ENCODE measurements around the gene STARD7.
"Not testable (repeated sequence)": the region's sequence is repeated elsewhere in the genome, so short reads cannot be mapped to it uniquely, and the experiment has no call there.

Gene STARD7, protein sequence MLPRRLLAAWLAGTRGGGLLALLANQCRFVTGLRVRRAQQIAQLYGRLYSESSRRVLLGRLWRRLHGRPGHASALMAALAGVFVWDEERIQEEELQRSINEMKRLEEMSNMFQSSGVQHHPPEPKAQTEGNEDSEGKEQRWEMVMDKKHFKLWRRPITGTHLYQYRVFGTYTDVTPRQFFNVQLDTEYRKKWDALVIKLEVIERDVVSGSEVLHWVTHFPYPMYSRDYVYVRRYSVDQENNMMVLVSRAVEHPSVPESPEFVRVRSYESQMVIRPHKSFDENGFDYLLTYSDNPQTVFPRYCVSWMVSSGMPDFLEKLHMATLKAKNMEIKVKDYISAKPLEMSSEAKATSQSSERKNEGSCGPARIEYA

DNA sequence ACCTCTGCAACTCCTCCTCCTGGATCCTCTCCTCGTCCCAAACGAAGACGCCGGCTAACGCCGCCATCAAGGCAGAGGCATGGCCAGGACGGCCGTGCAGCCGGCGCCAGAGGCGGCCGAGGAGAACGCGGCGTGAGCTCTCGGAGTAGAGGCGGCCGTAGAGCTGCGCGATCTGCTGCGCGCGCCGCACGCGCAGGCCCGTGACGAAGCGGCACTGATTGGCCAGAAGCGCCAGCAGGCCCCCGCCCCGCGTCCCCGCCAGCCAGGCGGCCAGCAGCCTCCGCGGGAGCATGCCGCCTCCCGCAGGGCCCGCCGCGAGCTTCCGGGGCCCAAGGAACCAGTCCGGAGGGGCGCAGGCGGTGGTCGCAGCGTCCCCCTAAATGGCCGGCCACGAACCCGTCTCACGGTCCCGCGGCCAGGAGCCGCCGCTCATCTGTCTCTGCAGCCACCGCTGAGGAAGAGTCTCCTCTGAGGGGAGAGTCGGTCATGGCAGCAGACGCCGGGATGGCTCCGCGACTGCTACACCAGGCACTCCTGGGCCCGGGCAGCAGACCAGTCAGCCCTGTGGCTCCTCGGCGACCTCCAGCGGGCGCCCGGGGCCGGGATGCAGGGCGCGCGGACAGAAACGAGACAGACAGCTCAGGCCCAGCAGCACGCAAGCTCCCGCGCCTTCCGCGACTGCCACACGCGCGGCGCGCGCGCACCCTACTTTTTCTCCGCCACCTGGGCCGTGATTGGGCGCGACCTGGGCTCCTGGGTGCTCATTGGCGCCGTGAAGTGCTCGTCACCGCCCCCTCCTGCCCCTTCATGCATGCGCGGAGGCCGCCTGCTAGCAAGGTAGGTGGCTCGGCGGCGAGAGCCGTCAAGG is at the start of gene STARD7:
STARD7 (minus strand) TSS at position 685 of the 868 bp plus-strand sequence; CDS start at position 292, 393 bp downstream.
- peak; percentile 98 for DNase-seq

DNA sequence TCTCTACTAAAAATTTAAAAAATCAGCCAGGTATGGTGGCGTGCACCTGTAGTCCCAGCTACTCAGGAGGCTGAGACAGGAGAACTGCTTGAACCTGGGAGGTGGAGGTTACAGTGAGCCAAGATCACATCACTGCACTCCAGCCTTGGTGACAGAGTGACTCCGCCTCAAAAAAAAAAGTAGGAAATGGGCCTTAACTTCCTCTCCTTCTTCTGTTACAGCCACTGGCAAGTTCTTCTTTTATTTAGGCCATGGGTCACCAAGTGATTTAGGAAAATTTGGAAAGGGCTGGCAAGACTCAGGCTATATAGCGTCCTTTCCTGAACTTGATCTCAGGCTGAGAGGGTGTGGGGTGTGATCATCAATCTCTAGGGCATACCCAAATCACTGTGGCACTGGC is 49.1 kb upstream of the STARD7 start:
- not testable (repeated sequence) for DNase-seq

DNA sequence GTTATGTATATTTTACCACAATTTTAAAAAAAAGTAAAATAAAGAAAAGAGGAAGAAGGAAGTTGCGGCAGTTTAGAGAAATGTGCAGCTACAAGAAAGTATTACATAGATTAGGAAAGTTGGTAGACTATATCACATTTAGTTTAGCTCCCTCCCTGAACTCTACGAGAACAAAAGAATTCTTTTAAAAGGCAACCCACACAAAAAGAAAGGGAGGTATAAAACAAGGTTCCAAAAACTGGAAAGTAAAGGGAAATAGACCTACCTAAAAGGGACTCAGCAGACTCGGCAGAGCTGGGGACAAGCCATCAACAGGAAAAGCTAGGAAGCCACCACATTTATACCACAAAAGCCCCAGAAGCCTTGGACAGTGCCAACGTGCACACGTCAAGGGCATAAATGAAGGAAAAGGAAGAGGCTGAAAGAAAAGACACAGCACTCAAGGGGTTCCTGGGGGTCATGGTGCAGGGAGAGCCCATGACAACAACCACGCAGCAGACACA is 48.0 kb upstream of the STARD7 start:
- no peak for DNase-seq

DNA sequence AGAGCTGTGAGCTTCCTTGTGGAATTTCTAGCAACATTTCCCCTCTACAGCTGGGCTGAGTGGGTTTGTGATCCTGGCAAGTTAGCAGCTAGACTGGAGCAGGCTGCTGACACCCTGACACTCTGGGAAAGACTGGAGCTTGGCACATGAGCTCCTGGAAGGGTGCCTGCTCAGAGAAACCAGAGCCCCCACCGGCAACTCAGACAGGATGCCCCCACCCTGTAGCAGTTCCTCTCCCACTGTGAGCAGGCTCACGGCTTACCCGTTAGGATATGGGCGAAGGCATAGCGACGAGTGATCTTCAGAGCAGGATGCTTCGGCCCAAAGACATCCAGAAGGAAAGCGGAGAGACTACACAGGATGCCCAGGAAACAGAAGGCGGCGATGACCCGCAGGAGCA is 45.9 kb upstream of the STARD7 start:
- DNase-seq = no peak

DNA sequence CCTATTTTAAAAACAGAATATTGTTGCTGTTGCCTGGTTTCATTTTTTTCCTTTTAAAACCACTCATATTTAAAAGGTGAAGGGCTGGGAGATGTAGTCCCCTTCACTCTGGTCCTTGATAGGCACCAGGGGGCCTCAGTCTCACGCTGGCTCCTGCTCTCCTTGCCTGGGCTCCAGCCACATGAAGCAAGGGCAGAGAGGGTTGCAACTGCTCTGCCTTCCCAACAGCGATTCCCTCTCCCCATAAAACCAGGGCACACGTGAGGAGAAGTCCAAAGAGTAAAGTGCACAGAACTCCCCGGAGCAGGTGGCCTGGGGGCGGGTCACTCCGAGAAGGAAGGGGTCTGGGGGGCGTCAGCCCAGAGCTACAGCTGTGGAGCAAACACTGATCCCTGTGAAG is 44.4 kb upstream of the STARD7 start:
- DNase-seq = no peak

DNA sequence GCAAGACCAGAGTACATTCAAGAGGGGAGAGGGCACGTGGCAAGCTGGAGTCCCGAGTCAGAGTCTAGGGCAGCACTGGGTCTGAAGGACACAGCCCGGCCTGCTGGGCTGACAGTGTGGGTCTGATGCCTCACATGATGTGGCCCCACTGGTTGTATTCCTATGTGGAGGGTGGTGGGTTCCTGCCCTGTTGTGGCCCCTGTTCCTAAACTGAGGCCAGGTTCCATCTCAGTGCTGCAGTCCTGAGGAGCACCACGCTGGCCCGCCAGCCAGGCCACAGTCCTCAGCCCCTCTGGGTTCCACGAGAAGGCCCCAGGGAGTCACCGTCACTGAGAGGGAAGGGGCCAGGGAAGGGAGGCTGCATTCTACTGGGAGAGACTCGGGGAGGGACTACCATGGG is 43.9 kb upstream of the STARD7 start:
- DNase-seq = no peak

DNA sequence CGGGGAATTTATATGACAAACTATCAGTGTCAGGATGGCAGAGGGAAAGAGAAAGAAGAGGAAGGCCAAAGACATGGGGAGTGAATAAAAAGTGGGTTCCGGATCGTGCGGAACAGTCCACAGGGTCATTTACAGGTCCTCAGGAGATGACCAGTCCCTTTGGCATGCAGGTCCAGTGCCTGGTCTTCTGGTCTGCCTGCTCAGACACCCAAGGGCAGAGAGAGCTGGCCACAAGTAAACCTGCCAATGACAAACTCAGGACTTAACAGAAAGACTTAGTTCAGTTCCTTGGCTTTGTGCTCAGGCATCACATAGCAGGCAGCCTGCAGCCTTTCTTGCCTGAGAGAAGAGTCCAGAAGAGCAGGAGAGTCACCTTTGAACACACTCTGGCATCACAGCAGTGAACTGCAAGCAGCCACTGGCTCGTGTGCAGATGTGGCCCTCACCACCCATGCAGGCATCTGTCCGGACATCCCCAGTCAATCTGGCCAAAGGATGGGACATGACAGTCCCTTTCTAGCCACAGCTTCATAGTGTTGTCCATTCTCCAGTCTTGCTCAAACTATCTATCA is 43.2 kb upstream of the STARD7 start:
- DNase-seq = no peak

DNA sequence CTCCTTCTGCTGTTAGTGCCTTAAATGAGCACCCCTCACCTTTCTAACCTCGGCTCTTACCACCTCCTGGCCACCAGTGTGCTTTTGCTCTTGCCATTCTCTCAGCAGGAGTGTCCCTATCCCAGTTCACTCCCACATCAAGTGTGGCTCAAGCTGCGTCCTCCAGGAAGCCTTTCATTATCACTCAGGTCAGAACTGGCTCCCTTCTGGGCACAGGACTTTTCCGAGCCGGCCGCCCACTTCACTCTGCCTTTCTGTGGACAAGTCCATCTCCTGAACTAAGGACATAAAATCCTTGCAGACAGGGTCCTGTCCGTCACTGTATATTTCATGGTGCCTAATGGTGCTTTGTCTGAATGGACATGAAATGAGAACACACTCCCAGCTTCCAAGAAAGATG is 41.6 kb upstream of the STARD7 start:
- DNase-seq = no peak

DNA sequence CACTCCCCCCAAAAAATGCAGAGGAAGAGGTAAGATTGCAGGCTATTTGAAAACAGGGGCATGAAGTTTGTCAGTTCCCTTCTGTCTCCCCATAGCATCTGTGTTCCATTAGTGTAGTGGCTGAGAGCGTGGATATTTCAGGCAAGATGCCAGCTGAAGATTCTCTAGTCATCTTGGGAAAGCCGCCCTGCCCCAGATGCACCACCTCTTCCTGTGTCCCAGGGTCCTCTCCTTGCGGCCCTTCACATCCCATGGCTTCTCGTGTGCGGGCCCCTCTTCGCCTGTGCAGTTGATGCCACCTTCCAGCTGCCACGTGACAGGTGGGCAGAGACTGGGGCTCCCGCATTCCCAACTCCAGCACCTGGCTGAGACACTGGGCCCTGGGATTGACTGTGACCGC is 41.0 kb upstream of the STARD7 start:
- DNase-seq = no peak

DNA sequence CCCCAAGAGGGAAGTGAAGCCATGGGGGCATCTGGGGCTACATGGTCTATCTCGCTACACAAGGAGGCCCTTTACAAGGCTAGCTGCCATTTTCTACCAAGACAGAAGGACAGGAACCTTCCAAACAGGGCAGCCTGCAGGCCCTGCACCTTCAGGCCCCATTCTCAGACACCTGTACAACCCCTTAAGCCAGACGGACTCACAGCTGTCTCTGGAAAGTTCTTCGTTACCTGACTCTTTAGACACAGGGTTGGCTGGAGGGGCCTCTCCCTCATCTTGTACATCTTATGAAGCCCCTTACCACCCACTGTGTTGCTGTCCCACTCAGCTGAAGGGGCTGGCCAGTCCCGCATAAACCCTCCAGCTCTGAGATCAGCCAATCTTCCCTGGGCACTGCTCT is 40.0 kb upstream of the STARD7 start:
- no peak for DNase-seq

DNA sequence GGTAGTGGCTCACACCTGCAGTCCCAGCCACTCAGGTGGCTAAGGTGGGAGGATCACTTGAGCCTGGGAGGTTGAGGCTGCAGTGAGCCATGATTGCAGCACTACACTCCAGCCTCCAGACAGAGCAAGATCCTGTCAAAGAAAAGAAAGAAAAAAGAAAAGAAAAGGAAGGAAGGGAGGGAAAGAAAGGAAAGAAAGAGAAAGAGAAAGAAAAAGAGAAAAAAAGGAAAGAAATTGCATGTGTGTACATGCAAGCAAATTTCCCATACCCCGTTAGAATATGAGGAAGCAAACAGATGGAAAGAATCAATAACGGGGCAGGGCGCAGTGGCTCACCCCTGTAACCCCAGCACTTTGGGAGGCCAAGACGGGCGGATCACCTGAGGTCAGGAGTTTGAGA is 39.3 kb upstream of the STARD7 start:
- DNase-seq = no peak

DNA sequence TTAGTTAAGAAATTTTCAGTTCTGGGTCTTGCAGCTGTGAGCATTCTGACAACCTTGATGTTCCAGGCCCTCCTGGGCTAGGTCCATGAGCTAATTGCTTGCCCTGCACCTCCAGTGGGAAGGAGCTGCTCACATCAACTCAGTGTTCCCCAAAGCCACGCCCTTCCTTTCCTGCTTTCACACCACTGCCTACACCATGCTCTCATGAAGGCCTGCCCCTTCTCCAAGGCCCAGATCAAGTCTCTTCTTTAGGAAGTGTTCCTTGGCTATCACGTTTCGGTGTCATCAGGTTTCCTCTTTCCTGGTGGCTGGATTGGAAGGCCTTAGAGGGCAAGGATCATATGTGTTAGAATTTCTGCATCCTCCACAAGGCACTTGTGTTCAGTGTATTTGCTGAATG is 38.4 kb upstream of the STARD7 start:
- DNase-seq = no peak

DNA sequence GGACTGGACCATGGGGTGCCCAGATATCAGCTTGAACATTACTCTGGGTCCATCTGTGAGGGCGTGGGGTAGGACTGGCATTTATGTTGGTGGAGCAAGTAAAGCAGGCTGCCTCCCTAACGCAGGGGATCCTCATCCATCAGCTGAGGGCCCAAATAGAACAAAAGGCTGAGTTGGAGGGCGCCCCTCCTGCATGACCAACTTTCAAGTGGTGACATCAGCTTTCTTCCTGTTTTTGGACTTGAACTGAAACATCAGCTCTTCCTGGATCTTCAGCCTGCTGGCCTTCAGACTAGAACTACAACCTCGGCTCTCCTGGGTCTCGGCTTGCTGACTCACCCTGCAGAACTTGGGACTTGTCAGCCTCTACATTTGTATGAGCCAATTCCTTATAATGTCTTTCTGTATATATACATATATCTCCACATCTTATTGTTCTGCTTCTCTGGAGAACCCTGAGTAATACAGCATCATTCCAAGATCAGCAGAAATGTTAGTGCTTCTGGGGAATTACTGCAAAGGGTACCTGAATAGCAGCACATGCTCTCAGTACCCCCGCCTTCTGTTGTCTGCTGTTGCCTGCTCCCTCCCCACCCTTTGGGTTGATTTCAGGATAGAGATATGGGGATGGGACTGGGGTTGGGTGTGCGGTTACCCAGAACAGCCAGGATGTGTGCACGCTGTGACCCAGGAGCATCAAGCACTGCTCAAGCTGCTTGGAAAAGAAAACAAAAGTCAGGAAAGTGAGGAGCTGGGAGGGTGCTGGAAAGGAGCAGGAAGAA is 37.2 kb upstream of the STARD7 start:
- DNase-seq = no peak

DNA sequence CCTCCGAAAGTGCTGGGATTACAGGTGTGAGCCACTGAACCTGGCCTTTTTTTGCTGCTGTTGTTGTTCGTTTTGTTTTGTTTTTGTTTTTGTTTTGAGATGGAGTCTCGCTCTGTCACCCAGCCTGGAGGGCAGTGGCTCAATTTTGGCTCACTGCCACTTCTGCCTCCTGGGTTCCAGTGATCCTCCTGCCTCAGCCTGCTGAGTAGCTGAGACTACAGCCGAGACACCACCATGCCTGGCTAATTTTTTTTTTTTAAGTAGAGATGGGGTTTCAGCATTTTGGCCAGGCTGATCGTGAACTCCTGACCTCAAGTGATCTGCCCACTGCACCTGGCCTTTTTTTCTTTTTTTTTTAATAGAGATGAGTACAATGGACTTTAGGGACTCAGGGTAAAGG is 35.2 kb upstream of the STARD7 start:
- no peak for DNase-seq

DNA sequence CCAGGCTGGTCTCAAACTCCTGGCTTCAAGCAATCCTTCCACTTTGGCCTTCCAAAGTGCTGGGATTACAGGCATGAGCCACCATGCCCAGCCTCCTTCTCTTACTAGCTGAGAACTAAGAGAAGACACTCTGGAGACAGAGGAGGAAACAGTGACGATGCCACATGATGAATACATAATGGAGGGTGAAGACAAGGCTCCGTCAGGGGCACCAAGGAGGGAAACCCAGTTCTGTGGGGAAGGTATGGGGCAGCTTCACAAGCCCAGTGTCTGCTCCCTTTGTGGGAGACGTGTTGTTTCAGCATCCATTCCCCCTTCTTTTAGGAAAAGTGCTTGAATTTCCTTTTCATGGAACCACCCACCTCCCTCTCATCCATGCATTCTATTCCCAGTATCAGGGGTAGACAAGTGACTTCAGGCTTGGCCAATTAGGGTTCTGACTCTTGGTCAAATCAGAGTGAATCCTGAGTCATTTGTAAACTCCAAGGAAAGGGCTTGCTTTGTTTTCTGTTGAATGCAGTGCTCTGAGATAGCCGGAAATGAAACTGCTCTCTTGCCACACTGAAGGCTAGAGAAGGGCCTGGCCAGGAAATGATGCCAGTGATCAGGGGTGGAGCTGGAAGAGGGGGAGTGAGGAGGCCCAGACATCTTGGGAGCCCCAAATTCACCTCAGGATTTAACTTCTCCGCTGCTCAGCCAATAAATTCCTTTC is 33.4 kb upstream of the STARD7 start:
- no peak for DNase-seq

DNA sequence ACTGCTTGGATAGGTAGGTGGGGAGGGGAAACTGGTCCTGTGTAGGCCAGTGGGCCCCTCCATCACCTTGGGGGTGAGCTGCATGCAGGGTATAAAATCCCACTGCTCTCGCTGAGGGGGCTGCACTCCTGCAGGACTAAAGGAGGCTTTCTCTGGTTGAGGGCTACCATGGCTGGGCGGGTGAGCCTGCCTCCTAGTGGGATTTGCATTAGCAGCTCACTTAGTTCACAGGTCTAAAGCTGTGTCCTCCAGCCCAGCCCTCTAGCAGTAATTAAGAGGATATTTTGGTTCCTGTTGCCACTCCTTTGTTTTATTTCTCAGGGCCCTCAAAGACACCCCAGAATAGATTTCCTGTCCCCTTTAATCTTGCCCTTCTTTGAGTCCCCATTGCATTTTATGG is 32.6 kb upstream of the STARD7 start:
- no peak for DNase-seq

DNA sequence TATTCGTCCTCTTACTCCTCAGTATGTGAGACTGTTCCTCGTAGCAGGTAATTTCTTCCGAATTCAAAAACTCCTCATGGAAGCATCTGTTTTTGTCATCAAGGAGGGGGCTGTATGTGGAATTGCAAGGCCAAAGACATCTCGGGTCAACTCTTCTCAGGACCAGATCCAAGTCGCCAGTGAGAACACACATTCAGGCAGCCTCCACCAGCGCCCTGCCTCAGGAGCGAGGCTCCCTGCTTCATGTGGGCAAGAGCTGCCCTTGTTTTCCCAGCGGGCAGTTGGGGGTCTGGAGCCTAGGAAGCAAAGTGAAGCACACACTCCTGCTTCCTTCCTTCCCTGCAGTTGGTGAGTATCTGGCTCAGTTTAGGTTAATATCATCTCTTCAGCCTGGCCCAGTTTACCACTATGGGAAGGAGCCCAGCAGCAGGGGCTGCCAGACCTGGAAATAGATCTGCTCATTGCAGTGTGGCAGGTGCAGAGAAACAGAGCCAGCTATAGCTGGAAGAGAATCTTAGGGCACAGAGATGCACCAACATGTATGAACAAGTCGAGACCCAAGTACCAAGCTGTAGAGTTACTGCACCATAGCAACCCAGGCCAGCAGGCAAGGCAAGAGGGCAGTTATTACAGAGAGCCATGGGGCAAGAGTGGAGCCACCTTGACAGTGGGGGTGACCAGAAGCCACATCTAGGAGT is 31.9 kb upstream of the STARD7 start:
- DNase-seq = no peak

DNA sequence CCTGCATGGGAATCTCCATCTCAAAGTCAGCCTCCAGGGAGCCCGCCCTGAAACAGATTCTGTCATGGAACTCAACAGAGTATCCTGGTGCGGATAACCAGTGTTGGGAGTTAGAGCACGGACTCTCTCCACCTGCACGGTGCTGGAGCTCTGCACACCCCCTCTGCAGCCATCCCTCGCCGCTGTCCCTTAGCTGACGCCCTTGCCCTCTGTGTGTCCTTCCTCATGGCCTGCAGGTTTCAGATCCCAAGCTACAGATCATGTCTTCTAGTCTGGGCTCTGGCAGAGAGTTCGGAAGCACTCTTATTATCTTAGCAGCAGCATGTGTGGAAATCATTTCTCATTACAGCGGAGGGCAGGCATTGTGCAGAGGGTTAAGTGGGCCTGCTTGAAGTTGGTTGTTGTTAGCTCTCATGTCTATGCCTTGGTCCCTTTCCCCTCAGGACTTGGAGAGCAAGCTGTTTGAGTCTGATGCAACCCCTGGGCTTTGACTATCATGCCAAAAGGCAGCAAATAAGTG is 31.2 kb upstream of the STARD7 start:
- DNase-seq = no peak

DNA sequence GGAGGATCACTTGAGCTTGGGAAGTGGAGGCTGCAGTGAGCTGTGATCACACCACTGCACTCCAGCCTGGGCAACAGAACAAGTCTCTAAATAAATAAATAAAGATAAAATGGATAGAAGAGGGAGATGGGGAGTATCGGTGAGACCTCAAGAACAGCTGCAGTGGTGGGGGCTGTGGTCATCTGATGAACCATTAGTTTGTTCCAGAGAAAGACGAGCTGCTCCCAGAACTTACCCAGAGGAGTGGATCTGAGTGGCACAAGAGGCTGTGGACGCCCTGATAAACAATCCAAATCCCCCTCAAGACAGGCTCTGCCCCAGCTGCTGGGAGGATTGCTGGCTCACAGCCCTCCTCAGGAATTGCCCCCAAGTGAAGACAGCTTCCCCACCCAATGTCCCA is 30.5 kb upstream of the STARD7 start:
- DNase-seq = no peak

DNA sequence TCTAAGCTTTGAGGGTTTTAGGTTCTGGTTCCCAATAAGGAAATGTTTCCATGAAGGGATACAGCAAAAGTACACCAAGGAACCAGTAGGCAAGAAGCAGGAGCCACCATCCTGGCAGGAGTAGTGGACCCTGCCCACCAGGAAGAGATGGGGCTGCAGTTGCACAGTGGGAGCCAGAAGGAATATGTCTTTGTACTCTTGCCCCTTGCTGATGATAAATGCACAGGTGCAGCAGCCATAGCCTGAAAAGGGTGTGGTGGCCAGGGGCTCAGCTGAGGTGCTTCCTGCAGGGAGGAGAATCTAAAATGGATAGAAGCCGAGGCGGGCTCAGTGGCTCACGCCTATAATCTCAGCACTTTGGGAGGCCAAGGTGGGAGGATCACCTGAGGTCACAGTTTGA is 29.6 kb upstream of the STARD7 start:
- no peak for DNase-seq

DNA sequence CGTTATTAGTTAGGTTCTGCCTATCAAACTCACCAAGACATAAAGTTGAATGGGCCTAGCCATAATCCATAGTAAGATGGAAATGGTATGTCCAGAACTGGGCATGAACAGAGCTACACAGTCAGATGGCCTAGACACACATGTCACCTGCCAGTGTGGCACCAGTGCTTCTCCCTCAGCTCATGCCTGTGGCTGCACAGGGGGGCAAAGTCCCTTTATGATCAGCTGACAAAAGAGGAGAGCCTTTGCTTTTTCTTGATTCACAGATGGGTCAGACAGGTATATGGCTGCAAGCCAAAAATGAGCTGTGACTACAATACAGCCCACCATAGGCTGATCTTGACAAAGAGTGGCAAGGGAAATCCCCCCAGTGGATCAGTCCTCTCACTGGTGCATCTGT is 28.3 kb upstream of the STARD7 start:
- DNase-seq = no peak
